HG03097 (cell line): ENCODE results near the gene SLC9A3.

Experiments used
- ATAC-seq: cut with Tn5 transposase; IDR thresholded peaks from one replicate; pipeline ENCODE4 v1.9.1; 2021; ENCODE audit not compliant: unreplicated experiment, low FRiP score

Gene SLC9A3

GRCh38 chr5:464843-465590 lies 59.2 kb downstream of the SLC9A3 start:
- ATAC-seq = no peak

GRCh38 chr5:464446-464842 lies 59.8 kb downstream of the SLC9A3 start:
- ATAC-seq = no peak

DNA sequence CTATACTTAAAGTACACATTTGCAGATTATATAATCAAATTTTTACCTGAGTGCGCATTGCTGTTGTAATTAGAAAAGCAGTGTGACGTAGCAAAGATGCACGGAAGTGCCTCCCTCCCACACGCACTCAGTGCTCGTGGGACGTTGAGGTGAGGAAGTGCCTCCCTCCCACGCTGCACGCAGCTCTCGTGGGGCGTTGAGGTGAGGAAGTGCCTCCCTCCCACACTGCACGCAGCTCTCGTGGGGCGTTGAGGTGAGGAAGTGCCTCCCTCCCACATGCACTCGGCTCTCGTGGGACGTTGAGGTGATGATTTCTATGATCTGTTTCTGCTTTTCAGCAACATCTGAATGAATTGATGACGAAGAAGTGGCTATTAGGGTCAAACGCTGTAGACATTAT lies 60.3 kb downstream of the SLC9A3 start:
- ATAC-seq = no peak

- no peak for ATAC-seq
Measured at GRCh38 chr5:463301-463700, 60.9 kb downstream of the SLC9A3 start.

DNA sequence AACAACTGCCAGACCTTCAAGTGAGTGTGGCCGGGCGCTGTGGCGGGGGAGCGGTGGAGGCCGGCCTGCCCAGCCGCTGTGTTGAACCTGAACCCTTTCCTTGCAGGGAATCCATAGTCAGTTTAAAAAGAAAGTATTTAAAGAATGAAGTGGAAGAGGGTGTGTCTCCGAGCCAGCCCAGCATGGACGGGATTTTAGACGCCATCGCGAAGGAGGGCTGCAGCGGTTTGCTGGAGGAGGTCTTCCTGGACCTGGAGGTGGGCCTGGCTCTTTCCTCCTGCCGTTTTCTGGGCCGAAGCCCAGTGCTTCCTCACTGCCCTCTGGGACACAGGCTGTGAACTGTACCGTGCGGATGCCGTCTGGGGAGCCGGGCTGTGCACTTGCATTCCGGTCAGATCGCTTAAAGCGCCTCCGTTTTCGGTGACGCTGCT lies 62.2 kb downstream of the SLC9A3 start:
- ATAC-seq = no peak

- ATAC-seq = no peak
Measured at GRCh38 chr5:460273-460625, 64.0 kb downstream of the SLC9A3 start.

DNA sequence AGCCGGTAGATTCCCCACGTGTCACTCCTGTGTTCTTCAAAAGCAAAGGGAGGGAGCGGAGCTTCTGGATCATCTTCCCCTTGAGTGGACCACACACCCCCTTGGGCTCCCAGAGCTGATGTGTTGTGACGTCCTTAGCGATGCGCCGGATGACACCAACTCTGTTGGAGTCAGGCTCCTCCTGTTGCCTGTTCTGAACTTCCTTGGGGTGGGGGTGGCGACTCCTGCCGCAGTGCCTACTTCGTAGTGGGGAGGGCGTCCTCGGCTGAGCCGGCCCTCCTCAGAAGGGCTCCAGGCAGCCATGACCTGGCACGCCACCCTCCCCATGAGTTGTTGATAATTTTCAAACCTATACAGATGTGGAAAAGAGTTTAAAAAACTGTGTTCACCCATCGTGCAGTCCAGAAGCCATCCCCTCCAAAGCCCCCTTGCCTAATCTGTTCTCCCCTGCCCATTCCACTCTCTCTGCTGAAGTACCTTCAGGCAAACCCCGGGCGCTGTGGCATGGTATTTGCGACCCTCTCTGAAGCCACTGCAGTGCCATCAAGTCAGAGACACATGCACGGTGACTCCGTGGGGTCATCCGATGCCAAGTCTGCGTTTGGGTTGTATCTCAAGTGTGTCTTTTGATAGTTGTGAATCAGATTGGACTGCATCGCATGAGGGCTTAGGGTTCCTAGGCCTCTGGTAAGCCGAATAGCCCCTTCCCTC lies 64.5 kb downstream of the SLC9A3 start:
- ATAC-seq = no peak

DNA sequence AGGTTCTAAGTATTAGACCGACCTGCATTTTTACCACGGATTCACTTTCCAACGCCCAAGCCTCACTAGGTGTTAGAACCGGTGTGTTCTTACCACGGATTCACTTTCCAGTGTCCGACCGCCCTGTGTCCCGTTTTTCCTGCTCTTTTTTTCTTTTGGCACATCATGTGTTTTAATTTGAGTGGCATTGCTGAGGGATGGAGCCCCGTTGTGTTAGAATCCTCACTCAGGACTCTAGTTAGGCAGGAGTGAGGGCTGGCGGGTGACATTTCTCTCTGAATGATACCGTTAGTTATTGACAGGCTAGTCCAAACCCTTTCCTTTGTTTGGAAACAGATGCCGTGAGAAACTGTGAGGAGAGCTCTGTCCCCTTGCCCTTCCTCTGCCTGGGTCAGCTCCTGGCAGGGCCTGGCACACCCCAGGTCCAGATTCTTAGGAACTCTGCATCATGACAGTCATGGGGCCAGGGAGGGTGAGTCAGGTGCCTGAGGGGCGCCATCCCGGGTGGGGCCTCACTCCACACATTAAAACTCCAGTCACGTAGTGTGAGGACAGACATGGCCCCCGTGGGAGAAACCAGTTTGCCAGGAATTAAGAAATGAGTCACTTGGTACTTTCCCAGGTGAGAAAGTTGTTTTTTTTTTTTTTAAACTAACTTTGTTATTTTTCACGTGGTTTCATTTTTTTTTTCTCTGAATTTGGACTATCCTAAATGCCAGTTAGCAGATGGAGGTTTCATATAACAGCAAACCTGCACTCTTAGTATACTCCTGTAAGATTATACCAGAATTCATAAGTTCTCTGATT lies 65.5 kb downstream of the SLC9A3 start:
- ATAC-seq = no peak

- ATAC-seq = no peak
Measured at GRCh38 chr5:457195-457961, 66.9 kb downstream of the SLC9A3 start.

DNA sequence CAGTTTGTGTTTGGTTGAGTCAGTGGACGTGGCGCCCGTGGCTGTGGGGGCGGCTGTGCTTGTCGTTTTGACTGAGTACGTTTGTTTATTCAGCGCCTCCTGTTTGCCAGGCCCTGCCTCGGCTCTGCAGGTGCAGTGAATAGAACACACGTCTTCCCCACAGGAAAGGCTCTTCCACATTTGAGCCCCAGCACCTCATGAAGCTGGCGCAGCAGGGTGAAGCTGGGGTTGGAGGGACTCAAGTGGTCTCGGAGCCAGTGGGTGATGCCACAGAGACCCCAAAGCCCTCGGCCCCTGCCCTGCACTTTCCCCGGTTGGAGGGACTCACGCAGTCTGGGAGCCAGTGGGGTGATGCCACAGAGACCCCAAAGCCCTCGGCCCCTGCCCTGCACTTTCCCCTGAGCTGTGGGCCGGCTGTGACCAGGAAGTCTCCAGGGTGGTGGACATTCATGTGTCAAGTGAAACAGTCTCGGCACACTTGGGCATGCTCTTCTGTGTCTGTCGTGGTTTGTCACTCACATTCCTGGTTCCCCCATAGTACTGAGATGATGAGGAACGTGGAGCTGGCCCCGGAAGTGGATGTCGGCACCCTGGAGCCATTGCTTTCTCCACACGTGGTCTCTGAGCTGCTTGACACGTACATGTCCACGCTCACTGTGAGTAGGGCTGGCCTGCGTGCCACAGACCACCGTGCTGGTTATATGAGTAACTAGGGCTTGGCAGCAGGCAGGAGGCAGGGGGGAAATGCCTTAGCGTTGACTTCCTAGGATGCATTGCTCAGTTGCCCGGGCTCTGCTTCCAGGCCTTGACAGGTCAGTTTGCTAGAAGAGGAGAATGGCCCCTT lies 67.7 kb downstream of the SLC9A3 start:
- no peak for ATAC-seq

DNA sequence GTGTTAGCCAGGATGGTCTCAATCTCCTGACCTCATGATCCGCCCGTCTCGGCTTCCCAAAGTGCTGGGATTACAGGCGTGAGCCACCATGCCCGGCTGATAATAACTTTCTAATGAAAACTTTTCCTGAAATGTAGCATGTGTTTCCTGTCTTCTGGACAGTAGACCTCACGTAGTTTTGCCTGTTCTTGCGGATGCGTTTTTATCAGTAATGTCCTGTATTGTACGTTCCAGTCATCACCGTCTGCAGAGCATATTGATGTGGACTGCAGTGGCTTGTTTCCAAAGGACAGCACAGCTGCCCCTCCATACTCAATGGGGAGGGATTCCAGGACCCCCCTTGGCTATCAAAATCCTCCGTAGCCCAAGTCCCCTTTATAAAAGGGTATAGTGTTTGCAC lies 68.4 kb downstream of the SLC9A3 start:
- ATAC-seq = no peak

GRCh38 chr5:454936-455335 lies 69.3 kb downstream of the SLC9A3 start:
- no peak for ATAC-seq

DNA sequence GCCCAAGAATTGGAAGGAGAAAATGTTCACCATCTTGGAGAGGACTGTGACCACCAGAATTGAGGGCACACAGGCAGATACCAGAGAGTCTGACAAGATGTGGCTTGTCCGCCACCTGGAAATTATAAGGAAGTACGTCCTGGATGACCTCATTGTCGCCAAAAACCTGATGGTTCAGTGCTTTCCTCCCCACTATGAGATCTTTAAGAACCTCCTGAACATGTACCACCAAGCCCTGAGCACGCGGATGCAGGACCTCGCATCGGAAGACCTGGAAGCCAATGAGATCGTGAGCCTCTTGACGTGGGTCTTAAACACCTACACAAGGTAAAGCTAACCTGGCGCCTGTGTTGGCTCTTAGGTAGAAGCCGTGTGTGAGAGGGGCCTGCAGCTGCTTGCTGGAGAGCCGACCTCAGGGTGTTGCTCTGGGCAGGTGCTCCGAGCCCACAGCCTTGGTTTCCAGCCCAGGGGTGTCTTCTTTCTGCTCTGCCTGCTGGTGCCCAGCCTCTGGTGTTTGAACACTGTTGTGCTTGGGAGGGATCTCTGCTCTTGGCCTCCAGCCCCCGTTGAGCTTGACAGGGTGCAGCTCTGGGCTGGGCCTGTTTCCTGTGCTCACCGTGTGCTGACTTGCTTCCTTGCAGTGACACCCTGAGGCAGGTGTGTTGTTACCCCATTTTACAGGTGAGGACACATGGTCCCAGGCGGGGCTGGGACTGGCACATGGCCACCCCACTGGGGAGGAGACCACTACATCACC lies 70.3 kb downstream of the SLC9A3 start:
- no peak for ATAC-seq

- ATAC-seq = no peak
Measured at GRCh38 chr5:452978-453710, 71.1 kb downstream of the SLC9A3 start.

DNA sequence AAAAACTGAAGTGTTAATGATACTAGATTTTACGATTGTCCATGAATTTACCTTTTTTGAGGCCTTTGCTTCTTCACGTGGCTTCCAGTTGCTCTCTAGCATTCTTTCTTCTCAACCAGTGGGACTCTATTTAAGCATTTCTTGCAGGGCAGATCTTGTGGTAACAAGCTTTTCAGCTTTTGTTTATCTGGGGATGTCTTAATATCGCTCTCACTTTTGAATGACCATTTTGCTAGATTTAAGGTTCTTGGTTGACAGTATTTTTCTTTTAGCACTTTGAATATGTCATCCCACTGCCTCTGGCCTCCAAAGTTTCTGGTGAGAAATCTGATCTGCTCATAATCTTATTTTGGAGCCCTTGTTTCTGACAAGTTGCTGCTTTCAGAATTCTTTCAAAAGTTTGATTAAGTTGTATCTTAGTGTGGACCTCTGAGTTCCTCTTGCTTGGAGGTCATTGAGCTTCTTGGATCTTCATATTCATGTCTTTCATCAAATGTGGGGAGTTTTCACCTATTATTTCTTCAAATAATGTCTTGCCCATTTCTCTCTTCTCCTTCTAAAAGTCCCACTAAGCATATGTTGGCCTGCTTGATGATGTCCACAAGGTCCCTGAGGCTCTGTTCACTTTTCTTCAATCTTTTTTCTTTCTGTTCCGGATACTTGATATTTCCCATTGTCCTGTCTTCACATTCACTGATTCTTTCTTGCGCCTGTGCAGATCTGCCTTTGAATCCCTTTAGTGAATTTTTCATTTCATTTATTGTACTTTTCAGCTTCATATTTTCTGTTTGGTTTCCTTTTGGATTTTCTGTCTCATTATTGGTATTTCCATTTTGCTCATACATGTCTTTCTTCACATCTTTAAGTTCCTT lies 72.4 kb downstream of the SLC9A3 start:
- no peak for ATAC-seq

DNA sequence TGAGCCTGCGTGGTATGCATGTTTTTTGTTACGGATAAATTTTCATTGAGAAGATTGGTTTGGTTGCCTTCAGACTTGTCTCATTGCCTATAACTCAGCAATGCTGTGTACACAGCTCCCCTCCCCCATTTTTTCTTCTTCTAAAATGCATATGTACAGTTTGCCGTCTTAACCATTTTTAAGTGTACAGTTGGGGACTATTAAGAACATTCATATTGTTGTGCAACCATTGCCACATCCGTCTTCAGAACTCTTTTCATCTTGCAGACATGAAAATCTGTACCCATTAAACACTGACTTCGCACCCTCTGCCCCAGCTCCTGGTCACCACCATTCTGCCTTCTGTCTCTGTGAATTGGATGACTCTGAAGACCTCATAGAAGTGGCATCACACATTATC lies 75.1 kb downstream of the SLC9A3 start:
- ATAC-seq = no peak

- ATAC-seq = no peak
Measured at GRCh38 chr5:448766-449090, 75.5 kb downstream of the SLC9A3 start.
